ENCODE results near the gene C2CD2. TPM values are rescaled to one million over a fixed set of nuclear protein-coding genes. Genes with fewer than 3 reads are reported as not detected.

The C2CD2 gene
- total and polyA plus RNA-seq, 2 of the 4 experiments (the other 2 are of a cell fraction), result 15.6 to 25.3 TPM

- TF ChIP-seq MAZ (IDR thresholded peaks at IDR 0.05; ENCODE audit: borderline replicate concordance, low read depth, low read length) (no peak), MXI1 (IDR thresholded peaks at IDR 0.05; ENCODE audit: borderline replicate concordance, low read depth, low read length) (no peak), MAFK (IDR thresholded peaks at IDR 0.05; ENCODE audit: low read depth, low read length) (no peak), ELK1 (IDR thresholded peaks at IDR 0.05; ENCODE audit: borderline replicate concordance, low read depth, low read length) (no peak), CEBPB (IDR thresholded peaks at IDR 0.05; ENCODE audit: low read depth, low read length) (no peak), RAD21 (IDR thresholded peaks at IDR 0.05; ENCODE audit: low read length) (no peak), CTCF (conservative IDR thresholded peaks at IDR 0.05; ENCODE audit: low read depth, low read length) (no peak), USF2 (IDR thresholded peaks at IDR 0.05; ENCODE audit: low read depth, low read length) (no peak), RCOR1 (IDR thresholded peaks at IDR 0.05; ENCODE audit: insufficient replicate concordance, low read length) (no peak), POLR2A (IDR thresholded peaks at IDR 0.05; ENCODE audit: low read depth, low read length) (no peak), BHLHE40 (IDR thresholded peaks at IDR 0.05; ENCODE audit: low read depth, low read length) (no peak), RFX5 (IDR thresholded peaks at IDR 0.05; ENCODE audit: low read depth, low read length) (no peak), CHD1 (IDR thresholded peaks at IDR 0.05; ENCODE audit: low read depth, low read length) (no peak), NFE2L2 (IDR thresholded peaks at IDR 0.05; ENCODE audit: low read depth, low read length) (no peak)
- Histone ChIP-seq H2BK20ac (ENCODE audit: low read depth, low read length) (no peak overlapping the region), H4K20me1 (ENCODE audit: insufficient read depth, low read length) (no peaks in the 10 kb centered on the region), H3K27me3 (ENCODE audit: control insufficient read depth, insufficient read depth, low read length) (no peaks in the 10 kb centered on the region), H2AK5ac (ENCODE audit: low read depth, low read length) (no peak overlapping the region), H2AFZ (replicated peaks; ENCODE audit: low read length, poor library complexity) (no peak overlapping the region), H3K14ac (replicated peaks; ENCODE audit: low read depth, low read length) (no peak overlapping the region), H3K36me3 (ENCODE audit: control insufficient read depth, insufficient read depth, low read length) (no peaks in the 10 kb centered on the region), H3K18ac (ENCODE audit: low read depth, low read length) (no peak overlapping the region), H3K9me1 (ENCODE audit: insufficient read depth, low read length) (no peaks in the 10 kb centered on the region), H3K27ac (ENCODE audit: insufficient read depth, low read length) (no peak overlapping the region), H3K79me1 (ENCODE audit: low read depth in 1 of 2, low read length in 2 of 2) (no peaks in the 10 kb centered on the region), H2BK120ac (ENCODE audit: low read depth, low read length) (no peak overlapping the region), H2BK15ac (ENCODE audit: low read depth, low read length) (no peak overlapping the region), H3K9ac (ENCODE audit: low read depth, low read length) (no peak overlapping the region), H3K4me1 (ENCODE audit: control insufficient read depth, insufficient read depth, low read length) (no peaks in the 10 kb centered on the region), H3K4ac (ENCODE audit: low read depth, low read length) (no peak overlapping the region), H2AK9ac (replicated peaks; ENCODE audit: low read depth, low read length, poor library complexity) (no peak overlapping the region), H2BK5ac (ENCODE audit: low read depth, low read length, poor library complexity, severe bottlenecking) (no peak overlapping the region), H4K91ac (ENCODE audit: insufficient read depth, low read depth, low read length) (no peak overlapping the region), H3K9me3 (ENCODE audit: control insufficient read depth, insufficient read depth, low read length) (peaks cover 9% of the 10 kb centered on the region), H3K23ac (ENCODE audit: low read depth, low read length) (no peak overlapping the region), H3K4me3 (ENCODE audit: insufficient read depth, low read depth, low read length) (no peak overlapping the region), H3K56ac (ENCODE audit: extremely low read depth, insufficient read depth, low read length) (no peak overlapping the region), H4K5ac (ENCODE audit: low read depth, low read length) (no peak overlapping the region), H3K4me2 (ENCODE audit: low read depth, low read length) (no peak overlapping the region), H4K8ac (ENCODE audit: low read depth in 2 of 2, low read length in 2 of 2) (no peak overlapping the region)
- BruUV-seq (replicated peaks), result no TSS peak
- dilution Hi-C loops (cut with HindIII; ENCODE audit: low sequenced_read_pairs, unreplicated experiment) (no loop called here), intact Hi-C loops (cut with micrococcal nuclease) (no loop called here), in situ Hi-C loops (cut with MboI; ENCODE audit: low sequenced_read_pairs) (no loop called here)
- ATAC-seq (ENCODE audit: low read depth) (no peak), DNase-seq (no peak)
- ChIA-PET POLR2A (ENCODE audit: unreplicated experiment) (no interaction called here), CTCF (no interaction called here)
Measured at GRCh38 chr21:41980561-41980960, 26.7 kb upstream of the C2CD2 start.
